ENCODE results near the gene RAB36. TPM values are rescaled to one million over a fixed set of nuclear protein-coding genes. Genes with fewer than 3 reads are reported as not detected.

RAB36 gene
- total RNA-seq, 1 experiment from 2014 or later = 1.4 TPM

- no peak overlapping the region for H3K4ac ChIP-seq (ENCODE audit: low read depth, low read length)
- no peak overlapping the region for H2AFZ ChIP-seq (ENCODE audit: low read length)
- no peak overlapping the region for H4K91ac ChIP-seq (ENCODE audit: insufficient read length, low read depth, low read length)
- no peak for TF ChIP-seq CTCF (conservative IDR thresholded peaks at IDR 0.05)
- no peak overlapping the region for H3K23ac ChIP-seq (ENCODE audit: insufficient read length, low read depth, low read length)
- no peaks in the 10 kb centered on the region for H4K20me1 ChIP-seq (ENCODE audit: control insufficient read depth, insufficient read depth, insufficient read length)
- WGBS (ENCODE audit: extremely low coverage, insufficient read length, low lambda C conversion rate) = no CpG with 5 or more reads among the region's 13 CpGs
- H2BK5ac ChIP-seq (ENCODE audit: insufficient read length, low read length) = no peak overlapping the region
- H3K56ac ChIP-seq (ENCODE audit: insufficient read length, low read depth, low read length) = no peak overlapping the region
- Mint-ChIP-seq H3K27me3 (ENCODE audit: low read depth) (no peaks in the 10 kb centered on the region), H3K9me3 (no peaks in the 10 kb centered on the region), H3K27ac (peak overlapping the region in 1 of 3 experiments; percentile 83; a peak in 2 of 7 replicates), H3K4me3 (no peak overlapping the region), H3K4me1 (peaks cover 40 to 43% of the 10 kb centered on the region in 2 experiments), H3K36me3 (ENCODE audit: insufficient read depth in 1 of 3, low read depth in 3 of 3) (peaks cover 4 to 6% (median 6%) of the 10 kb centered on the region in 3 experiments; a peak in 4 of 7 replicates)
- H3K23me2 ChIP-seq (ENCODE audit: insufficient read length, low read depth, low read length, poor library complexity, severe bottlenecking) = no peaks in the 10 kb centered on the region
- no peak overlapping the region for H2BK20ac ChIP-seq (ENCODE audit: low read depth, low read length, poor library complexity, severe bottlenecking)
- no peaks in the 10 kb centered on the region for H3K27me3 ChIP-seq (ENCODE audit: insufficient read depth, low read length)
- H2BK120ac ChIP-seq (ENCODE audit: low read depth, low read length, poor library complexity, severe bottlenecking) = no peak overlapping the region
- no peak overlapping the region for H3K27ac ChIP-seq (ENCODE audit: insufficient read length, low read depth, low read length)
- no peak overlapping the region for H3K4me2 ChIP-seq (ENCODE audit: insufficient read depth, insufficient read length, low read length)
- H3K9me3 ChIP-seq (ENCODE audit: control insufficient read depth, low read depth, low read length) = no peaks in the 10 kb centered on the region
- no peak overlapping the region for H3K18ac ChIP-seq (ENCODE audit: insufficient read length, low read depth, low read length)
- H3K79me1 ChIP-seq (ENCODE audit: insufficient read depth, low read depth, low read length, poor library complexity, severe bottlenecking) = peaks cover 15% of the 10 kb centered on the region
- no peak overlapping the region for H4K8ac ChIP-seq (replicated peaks; ENCODE audit: insufficient read length, low read depth, low read length)
- H4K5ac ChIP-seq (ENCODE audit: insufficient read length, low read depth, low read length) = no peak overlapping the region
- no peak for DNase-seq
- H3T11ph ChIP-seq (ENCODE audit: low read length) = no peak overlapping the region
- no peak overlapping the region for H2BK12ac ChIP-seq (ENCODE audit: insufficient read length, low read depth, low read length)
- H3K4me1 ChIP-seq (ENCODE audit: insufficient read depth, low read length) = no peaks in the 10 kb centered on the region; the same call in 1 of the 2 replicates
- no peak overlapping the region; the same call in 1 of the 2 replicates for H3K14ac ChIP-seq (ENCODE audit: insufficient read depth, low read length)
- H3K79me2 ChIP-seq (ENCODE audit: insufficient read depth, low read length) = peaks cover 41% of the 10 kb centered on the region
- no peak overlapping the region for H3K9ac ChIP-seq (ENCODE audit: extremely low read depth, insufficient read length, low read length)
- H2AK5ac ChIP-seq (ENCODE audit: insufficient read length, low read length) = no peak overlapping the region
- H2BK15ac ChIP-seq (ENCODE audit: low read depth, low read length) = no peak overlapping the region
Measured at GRCh38 chr22:23213022-23213555, 67.8 kb downstream of the RAB36 start.
